ENCODE data around the gene DONSON. TPM values are rescaled to one million over a fixed set of nuclear protein-coding genes. Genes with fewer than 3 reads are reported as not detected.

Gene DONSON
- total and polyA plus RNA-seq, 11 donors, result 4.0 to 18.6 (median 5.8) TPM

DNA sequence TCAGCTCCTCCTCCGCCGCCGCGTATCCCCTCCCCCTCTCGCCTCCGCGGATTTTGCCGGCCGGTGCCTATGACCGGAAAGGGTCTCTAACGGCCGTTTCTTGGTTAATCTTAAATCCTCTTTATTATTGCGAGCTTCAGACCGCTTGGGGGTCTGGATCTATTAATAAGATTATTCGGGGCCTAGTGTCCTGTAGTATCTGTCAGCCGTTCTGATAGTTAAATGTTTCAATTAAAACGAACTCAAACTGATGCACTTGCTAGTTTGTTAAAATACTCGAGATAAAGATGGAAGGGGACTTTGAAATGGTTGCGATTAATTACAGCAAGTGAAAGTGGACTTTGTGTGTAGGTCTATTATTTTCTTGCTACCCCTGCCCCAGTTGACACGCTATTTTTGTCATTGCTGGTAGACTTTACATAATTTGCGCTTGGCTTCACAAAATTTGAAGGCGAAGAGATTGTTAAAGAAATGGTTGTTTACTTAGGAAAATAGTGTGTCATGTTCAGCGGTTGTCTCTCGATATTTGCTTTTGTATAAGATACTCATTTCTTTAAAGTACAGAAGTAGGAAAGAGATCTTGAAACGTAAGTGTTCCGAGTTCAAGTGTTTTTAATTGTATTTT is 44.9 kb downstream of the DONSON start:
- DNase-seq, result peak in 4 of 5 donors; percentile 78 to 83 (median 80)

GRCh38 chr21:33542640-33543504 is 45.6 kb downstream of the DONSON start, which contains the start of gene SON:
Gene SON (plus strand): TSS chr21:33543038. CDS start chr21:33543093, 55 bp downstream.
- TF ChIP-seq, protein P1, sequence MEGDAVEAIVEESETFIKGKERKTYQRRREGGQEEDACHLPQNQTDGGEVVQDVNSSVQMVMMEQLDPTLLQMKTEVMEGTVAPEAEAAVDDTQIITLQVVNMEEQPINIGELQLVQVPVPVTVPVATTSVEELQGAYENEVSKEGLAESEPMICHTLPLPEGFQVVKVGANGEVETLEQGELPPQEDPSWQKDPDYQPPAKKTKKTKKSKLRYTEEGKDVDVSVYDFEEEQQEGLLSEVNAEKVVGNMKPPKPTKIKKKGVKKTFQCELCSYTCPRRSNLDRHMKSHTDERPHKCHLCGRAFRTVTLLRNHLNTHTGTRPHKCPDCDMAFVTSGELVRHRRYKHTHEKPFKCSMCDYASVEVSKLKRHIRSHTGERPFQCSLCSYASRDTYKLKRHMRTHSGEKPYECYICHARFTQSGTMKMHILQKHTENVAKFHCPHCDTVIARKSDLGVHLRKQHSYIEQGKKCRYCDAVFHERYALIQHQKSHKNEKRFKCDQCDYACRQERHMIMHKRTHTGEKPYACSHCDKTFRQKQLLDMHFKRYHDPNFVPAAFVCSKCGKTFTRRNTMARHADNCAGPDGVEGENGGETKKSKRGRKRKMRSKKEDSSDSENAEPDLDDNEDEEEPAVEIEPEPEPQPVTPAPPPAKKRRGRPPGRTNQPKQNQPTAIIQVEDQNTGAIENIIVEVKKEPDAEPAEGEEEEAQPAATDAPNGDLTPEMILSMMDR (IDR thresholded peaks at IDR 0.05), result no peak
- peak in 1 of 2 donors; percentile 81 for TF ChIP-seq POLR2A (IDR thresholded peaks at IDR 0.05)
- H3K27ac ChIP-seq, result peak within 1 kb of the TSS; percentile 98 to 100 (median 99)
- ATAC-seq (peak; percentile 97 to 99 (median 98)), DNase-seq (peak; percentile 99 to 100 (median 99))
- no peaks in the 10 kb centered on the region for H3K27me3 ChIP-seq
- H3K9me3 ChIP-seq, result no peaks in the 10 kb centered on the region
- peaks cover 0 to 33% (median 30%) of the 10 kb centered on the region in 9 donors for H3K36me3 ChIP-seq
- WGBS, 4 donors, result 0% methylated on average over 56 of the region's 57 CpGs
- H3K4me1 ChIP-seq, result peaks cover 3 to 50% (median 33%) of the 10 kb centered on the region in 12 donors
- peak within 1 kb of the TSS; percentile 73 to 94 (median 81) for H3K4me3 ChIP-seq
- intact Hi-C loops (cut with DNase I), result loop anchor here in 6 of 10 donors (2.0 to 10.0 kb wide), 7 partner anchors 44 to 66 kb away; partner anchors contain the start of genes DONSON (in 4 of the 6), TMEM50B (in 2 of the 6) and DNAJC28 (in 1 of the 6)

More for the DNA sequence above, 44.9 kb downstream of the DONSON start:
- WGBS, 4 donors, result 0 to 2% (median 0%) methylated on average over 25 to 26 of the region's 26 CpGs
- peaks cover 3 to 56% (median 37%) of the 10 kb centered on the region in 12 donors for H3K4me1 ChIP-seq
- H3K27ac ChIP-seq, result peak overlapping the region; percentile 96 to 100 (median 99)
- peak overlapping the region; percentile 71 to 94 (median 81) for H3K4me3 ChIP-seq
- intact Hi-C loops (cut with DNase I), result loop anchor here in 6 of 10 donors (2.0 to 10.0 kb wide), 7 partner anchors 44 to 66 kb away; partner anchors contain the start of genes DONSON (in 4 of the 6), TMEM50B (in 2 of the 6) and DNAJC28 (in 1 of the 6)
- H3K9me3 ChIP-seq, result no peaks in the 10 kb centered on the region
- H3K36me3 ChIP-seq, result peaks cover 0 to 33% (median 30%) of the 10 kb centered on the region in 9 donors
- no peaks in the 10 kb centered on the region for H3K27me3 ChIP-seq
- peak in 3 of 4 donors; percentile 17 to 55 (median 52) for ATAC-seq
- TF ChIP-seq POLR2A (IDR thresholded peaks at IDR 0.05), result no peak
- TF ChIP-seq, protein P1 (IDR thresholded peaks at IDR 0.05), result no peak

- peak; percentile 81 to 88 (median 86) for ATAC-seq
- no peaks in the 10 kb centered on the region for H3K9me3 ChIP-seq
- 0 to 1% (median 0%) methylated on average over 48 to 56 of the region's 56 CpGs for WGBS, 4 donors
- H3K27ac ChIP-seq, result peak within 1 kb of the TSS; percentile 98 to 100 (median 99)
- peak; percentile 86 to 91 (median 88) for DNase-seq
- peaks cover 3 to 45% (median 33%) of the 10 kb centered on the region in 12 donors for H3K4me1 ChIP-seq
- intact Hi-C loops (cut with DNase I), result loop anchor here in 6 of 10 donors (2.0 to 10.0 kb wide), 7 partner anchors 45 to 65 kb away; partner anchors contain the start of genes DONSON (in 4 of the 6), TMEM50B (in 2 of the 6) and DNAJC28 (in 1 of the 6)
- no peaks in the 10 kb centered on the region for H3K27me3 ChIP-seq
- peak within 1 kb of the TSS; percentile 73 to 94 (median 81) for H3K4me3 ChIP-seq
- TF ChIP-seq, protein P1 (IDR thresholded peaks at IDR 0.05), result no peak
- peak in 1 of 2 donors; percentile 60 for TF ChIP-seq POLR2A (IDR thresholded peaks at IDR 0.05)
- H3K36me3 ChIP-seq, result peaks cover 0 to 33% (median 30%) of the 10 kb centered on the region in 9 donors
These were observed 46.5 kb downstream of the DONSON start, which contains the start of gene GART for GRCh38 chr21:33541756-33542639. Gene GART (minus strand): TSS chr21:33542117. CDS start chr21:33539315, 2,802 bp downstream.

All from heart left ventricle (tissue), 16 donors.